GM12873 (cell line): ENCODE data around the gene NELFB.

Experiments used
- CTCF ChIP-seq: IDR thresholded peaks from 2 replicates; pipeline ENCODE4 v1.5.1; 2012; ENCODE audit warnings: low read depth, mild to moderate bottlenecking, moderate library complexity, low read length, control low read depth; ENCODE audit not compliant: insufficient read depth; ENCODE audit errors: missing control alignments

Gene NELFB

GRCh38 chr9:137252555-137253506, 2.3 kb upstream of the NELFB start:
- TF ChIP-seq CTCF, result no peak

- no peak for TF ChIP-seq CTCF
Observed at GRCh38 chr9:137253717-137254623, 1.2 kb upstream of the NELFB start.

- no peak for TF ChIP-seq CTCF
Observed at GRCh38 chr9:137255448-137256114, 454 bp downstream of the NELFB start.

GRCh38 chr9:137256362-137256761, 1.2 kb downstream of the NELFB start:
- TF ChIP-seq CTCF, result no peak

GRCh38 chr9:137256856-137257255, 1.7 kb downstream of the NELFB start:
- TF ChIP-seq CTCF, result no peak

GRCh38 chr9:137262173-137262908, 7.2 kb downstream of the NELFB start:
- peak; percentile 40 for TF ChIP-seq CTCF
